Epidermal melanocyte (primary cell): ENCODE results near the gene IL17RD.
A peak's percentile ranks its signal among the peaks of the same experiment; 100 is the strongest.
"Not testable (repeated sequence)": the region's sequence is repeated elsewhere in the genome, so short reads cannot be mapped to it uniquely, and the experiment has no call there.

Experiments used
- DNase-seq: peaks from one replicate; pipeline ENCODE4 v3.0.0; 2011; ENCODE audit warnings: low spot score; ENCODE audit not compliant: insufficient read length

IL17RD gene

DNA sequence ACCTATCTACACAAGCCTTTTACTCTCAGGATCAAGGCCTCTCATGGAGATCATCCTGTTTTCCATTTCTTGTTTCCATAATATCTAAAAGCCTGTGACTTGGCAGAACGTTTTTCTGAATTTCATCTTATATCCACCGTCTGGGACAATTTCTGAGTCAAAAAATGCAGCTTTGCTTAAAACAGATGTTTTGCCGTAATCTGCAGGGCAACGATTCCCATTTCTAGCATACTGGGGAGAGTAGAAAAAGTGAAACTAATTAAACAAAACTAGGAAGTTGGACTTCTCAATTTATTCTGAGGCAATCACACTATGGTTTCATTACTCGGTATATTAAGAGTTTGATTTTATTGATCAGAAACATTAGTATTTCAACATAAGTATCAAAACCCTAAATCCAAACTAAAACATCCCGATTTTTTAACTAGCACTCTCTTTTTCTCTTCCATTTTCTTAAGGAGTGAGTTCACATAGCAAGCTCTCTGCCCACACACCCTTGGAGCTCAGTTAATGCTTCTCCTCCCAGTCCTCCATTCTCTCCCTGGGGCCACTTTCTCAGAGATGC, 71.1 kb downstream of the IL17RD start:
- DNase-seq: no peak

GRCh38 chr3:57093489-57093888, 71.7 kb downstream of the IL17RD start:
- DNase-seq: no peak

- no peak for DNase-seq
These were observed 73.5 kb downstream of the IL17RD start for GRCh38 chr3:57091521-57092273.

- no peak for DNase-seq
These were observed 76.1 kb downstream of the IL17RD start for GRCh38 chr3:57089043-57089442.

DNA sequence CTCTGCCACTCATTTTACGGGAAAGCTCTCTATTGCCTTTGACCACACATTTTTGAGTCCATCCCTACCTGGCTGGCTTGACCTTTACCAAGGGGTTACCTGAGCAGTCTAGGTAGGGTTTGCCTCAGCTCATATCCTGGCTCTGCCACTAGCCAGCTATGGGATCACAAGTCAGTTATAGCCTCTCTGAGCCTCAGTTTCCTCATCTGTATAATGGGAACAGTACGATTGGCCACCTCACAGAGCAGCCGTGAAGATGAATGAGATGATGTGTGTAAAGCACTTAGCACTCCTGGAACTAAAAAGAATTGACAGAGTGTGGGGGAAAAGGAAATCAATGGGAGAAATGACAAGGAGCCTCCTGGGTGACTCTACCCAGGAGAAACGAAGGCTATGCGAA, 76.7 kb downstream of the IL17RD start:
- no peak for DNase-seq

DNA sequence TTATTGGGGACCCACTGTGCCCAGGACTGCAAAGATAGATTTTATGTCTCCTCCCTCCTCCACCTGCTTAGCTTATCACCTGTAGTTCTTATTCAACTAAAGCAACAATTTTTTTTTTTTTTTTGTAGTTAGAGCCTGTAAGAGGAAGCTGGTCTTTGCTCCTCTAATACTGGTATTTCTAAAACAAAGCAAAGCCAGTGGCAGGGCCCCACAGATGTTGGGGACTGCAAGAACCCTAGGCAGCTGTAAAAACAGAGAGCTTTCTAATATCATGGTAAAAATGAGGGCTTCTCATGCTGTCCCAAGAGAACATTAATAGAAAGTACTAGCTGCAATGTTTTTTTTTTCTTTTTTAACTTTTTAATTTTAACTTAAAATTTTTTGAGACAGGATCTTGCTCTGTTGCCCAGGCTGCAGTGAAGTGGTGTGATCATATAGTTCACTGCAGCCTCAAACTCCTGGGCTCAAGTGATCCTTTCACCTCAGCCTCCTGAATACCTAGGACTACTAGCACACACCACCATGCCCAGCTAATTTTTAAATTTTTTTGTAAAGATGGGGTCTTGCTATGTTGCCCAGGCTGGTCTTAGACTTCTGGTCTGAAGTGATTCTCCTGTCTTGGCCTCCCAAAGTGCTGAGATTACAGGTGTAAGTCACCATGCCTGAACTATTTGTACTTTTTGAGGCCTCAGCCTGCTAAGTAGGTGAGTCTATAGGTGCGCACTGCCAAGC, 77.6 kb downstream of the IL17RD start:
- no peak for DNase-seq

- no peak for DNase-seq
These were observed 79.0 kb downstream of the IL17RD start for GRCh38 chr3:57086201-57086600.

GRCh38 chr3:57085211-57085610, 79.9 kb downstream of the IL17RD start:
- DNase-seq: no peak

GRCh38 chr3:57083266-57083995, 81.7 kb downstream of the IL17RD start:
- not testable (repeated sequence) for DNase-seq

GRCh38 chr3:57082481-57082880, 82.7 kb downstream of the IL17RD start:
- no peak for DNase-seq

GRCh38 chr3:57081173-57081572, 84.0 kb downstream of the IL17RD start:
- no peak for DNase-seq

DNA sequence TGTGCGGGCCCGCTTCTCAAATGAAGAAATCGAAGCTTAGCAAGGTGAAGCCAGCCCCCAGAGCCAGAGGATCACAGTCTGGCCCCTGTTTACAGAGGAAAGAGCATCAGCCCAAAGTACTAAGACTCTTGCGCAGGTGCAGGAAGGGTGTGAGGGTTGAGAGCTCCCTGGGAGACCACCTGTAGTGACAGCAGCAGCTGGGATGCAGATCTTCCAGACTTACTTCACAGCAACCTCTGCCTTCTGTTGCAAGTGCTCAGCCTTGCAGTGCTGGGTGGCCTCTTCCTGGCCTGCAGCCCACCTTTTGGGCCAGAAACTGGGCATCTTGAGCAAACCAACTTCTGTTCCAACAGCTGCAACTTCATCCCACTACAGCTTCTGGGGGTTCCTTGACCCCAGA, 85.0 kb downstream of the IL17RD start:
- no peak for DNase-seq

DNA sequence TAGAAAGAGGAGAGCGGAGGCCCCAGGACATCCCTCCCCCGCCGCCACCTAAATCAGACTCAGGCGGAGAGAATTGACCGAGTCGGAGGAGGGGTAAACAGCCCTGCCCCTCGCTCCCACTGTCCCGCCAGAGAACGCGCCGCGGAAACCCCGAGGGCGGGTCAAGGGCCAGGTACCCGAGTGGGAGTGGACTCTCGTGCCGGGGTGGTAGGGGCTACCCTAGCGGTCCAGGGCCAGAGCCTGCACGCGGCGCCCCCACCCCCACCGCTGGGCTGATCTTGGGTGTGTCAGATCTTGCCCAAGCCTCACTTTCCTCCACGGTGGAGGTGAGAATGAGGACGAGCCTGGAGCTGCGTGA, 85.7 kb downstream of the IL17RD start:
- DNase-seq: no peak

- no peak for DNase-seq
These were observed 86.3 kb downstream of the IL17RD start for GRCh38 chr3:57078635-57079473.

GRCh38 chr3:57078344-57078634, 86.9 kb downstream of the IL17RD start:
- DNase-seq: peak; percentile 36

GRCh38 chr3:57077630-57078343, 87.4 kb downstream of the IL17RD start:
- DNase-seq: no peak

- no peak for DNase-seq
These were observed 88.7 kb downstream of the IL17RD start for GRCh38 chr3:57076422-57076951.

DNA sequence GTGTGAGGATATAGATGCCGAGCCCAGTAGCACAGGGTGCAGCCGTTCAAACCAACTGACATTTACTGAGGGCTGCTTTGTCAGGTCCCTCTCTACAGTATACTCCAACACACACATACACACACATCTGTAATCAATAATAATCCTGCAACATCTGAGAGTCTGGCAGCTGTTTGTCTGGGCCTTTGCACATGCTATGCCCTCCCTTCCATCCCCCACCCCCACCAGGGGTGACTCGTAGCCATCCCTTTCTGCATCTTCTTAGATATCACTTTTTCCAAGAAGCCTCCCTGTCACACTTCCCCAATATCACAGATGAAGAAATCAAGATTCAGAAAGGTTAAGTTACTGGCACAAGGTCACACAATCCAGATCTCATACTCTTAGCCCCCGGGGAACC, 91.0 kb downstream of the IL17RD start:
- DNase-seq: no peak

DNA sequence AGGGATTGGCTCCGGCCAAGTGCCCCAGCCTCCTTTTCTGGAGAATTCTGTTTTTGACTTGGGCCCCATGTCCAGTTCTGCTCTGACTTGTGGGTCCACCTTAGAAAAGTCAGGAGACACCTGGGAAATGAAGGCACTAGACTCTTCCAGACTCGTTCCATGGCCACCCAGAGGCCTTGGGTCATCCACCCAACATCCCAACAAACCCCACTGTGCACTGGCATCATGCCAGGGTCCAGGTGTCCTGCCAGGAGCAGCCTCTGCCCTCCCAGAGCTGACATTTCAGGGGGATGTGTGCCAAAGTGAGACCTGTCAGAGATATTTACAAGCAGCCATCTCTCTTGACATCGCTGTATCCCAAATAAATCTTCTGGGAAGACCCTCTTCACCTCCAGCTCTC, 91.5 kb downstream of the IL17RD start:
- no peak for DNase-seq

DNA sequence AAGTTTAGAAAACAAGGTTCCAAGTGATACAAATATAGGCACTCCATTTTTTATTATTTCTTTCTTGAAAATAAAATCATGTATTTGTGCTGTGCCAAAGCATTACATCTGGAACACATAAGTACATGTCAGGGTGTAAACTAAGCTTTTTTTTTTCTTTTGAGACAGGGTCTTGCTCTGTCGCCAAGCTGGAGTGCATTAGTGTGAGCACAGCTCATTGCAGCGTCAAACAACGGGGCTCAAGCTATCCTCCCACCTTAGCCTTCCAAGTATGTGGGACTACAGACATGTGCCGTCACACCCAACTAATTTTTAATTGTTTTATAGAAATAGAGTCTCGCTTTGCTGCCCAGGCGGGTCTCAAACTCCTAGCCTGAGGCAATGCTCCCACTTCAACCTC, 95.7 kb downstream of the IL17RD start:
- DNase-seq: no peak
